Right atrium auricular region (tissue), 2 donors: ENCODE data around the gene ATPAF1. TPM values are rescaled to one million over a fixed set of nuclear protein-coding genes. Genes with fewer than 3 reads are reported as not detected.
A peak's percentile ranks its signal among the peaks of the same experiment; 100 is the strongest.

Experiments used
- DNase-seq: peaks from one replicate; pipeline ENCODE4 v3.0.0-alpha.2; 2019; ENCODE audit warnings: low spot score
- H3K27ac ChIP-seq, 2 donors: fragments of 200-600 bp; sonication (generic); 1 replicate in 1 of 2; 2 replicates in 1 of 2; pipeline ENCODE4 v1.5.1; 2016 to 2019
- H3K27me3 ChIP-seq, 2 donors: fragments of 200-600 bp; sonication (generic); one replicate each; pipeline versions ENCODE4 v1.5.1 to v1.6.0; 2017 to 2019
- H3K36me3 ChIP-seq: fragments of 200-600 bp; sonication (generic); one replicate; pipeline ENCODE4 v1.5.1; 2016
- H3K4me1 ChIP-seq, 2 donors: fragments of 200-600 bp; sonication (generic); one replicate each; pipeline versions ENCODE4 v1.5.1 to v1.6.0; 2017 to 2019
- H3K4me3 ChIP-seq, 2 donors: fragments of 200-600 bp; sonication (generic); 1 replicate in 1 of 2; 2 replicates in 1 of 2; pipeline ENCODE4 v1.5.1; 2017 to 2019; ENCODE audit warnings: mild to moderate bottlenecking in 1 of 2, moderate library complexity in 1 of 2
- H3K9me3 ChIP-seq, 2 donors: fragments of 200-600 bp; sonication (generic); one replicate each; pipeline ENCODE4 v1.5.1; 2019
- total RNA-seq, 2 donors: library from RNA; depleted of rRNA; stranded (reverse); fragments of >200 nt; gene quantifications; one replicate each; pipeline ENCODE4 v1.1.0, GENCODE V29; 2016
- TF ChIP-seq, protein P1 (sequence below), 2 donors: fragments of 200-600 bp; sonication (generic); IDR thresholded peaks; one replicate each; pipeline ENCODE4 v1.5.1; 2019; ENCODE audit warnings: antibody characterized with exemption in 2 of 2

ATPAF1 gene
- total RNA-seq, 2 donors from 2014 or later, result 113 to 201 TPM

DNA sequence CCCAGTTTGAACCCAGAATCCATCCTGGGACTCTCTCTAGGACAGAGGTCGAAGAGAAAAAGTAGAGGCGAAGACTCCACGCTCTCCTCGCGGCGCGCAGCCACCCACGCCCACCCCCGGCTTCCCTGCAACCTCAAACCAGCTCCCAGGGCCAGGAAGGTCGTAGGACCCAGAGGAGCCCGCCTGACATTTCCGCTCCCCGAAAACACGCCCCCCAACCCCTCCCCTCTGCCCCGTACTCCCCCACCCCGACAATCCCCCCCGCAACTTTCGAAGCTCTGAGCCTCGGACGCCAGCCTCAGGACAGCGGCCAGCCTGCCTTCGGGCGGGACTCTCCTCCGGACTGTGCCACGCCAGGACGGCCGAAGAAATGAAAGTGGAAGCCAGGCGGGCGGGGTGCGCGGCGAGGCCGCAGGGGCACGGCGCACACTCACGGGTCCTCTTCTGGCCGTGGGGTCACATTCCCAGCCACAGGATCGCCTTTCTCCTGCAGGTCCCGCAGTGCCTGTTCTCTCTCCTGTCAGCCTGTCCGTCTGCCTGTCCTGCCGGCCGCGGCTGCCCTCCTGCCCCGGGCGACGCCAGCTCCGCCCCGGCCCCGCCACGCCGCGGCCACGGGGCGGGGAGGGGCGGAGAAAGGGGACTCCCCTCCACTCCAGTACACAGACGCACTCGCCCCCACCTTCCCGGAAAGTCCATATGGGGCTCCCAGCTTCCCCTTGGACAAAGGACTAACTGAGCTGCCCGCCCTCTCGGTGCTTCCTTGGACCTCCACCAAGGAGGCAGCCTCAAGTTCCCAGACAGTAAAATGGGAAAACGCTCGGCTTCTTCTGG is 51.7 kb downstream of the ATPAF1 start, which contains the start of gene MOB3C:
Gene MOB3C, minus strand, starts transcription at position 535 of the 831 bp plus-strand sequence. CDS start 3,490 bp downstream, outside the sequence.
- Histone ChIP-seq H3K27me3 (no peaks in the 10 kb centered on the region), H3K27ac (peak within 1 kb of the TSS; percentile 90 to 96), H3K4me1 (peaks cover 0 to 53% of the 10 kb centered on the region in 2 donors), H3K4me3 (peak within 1 kb of the TSS; percentile 77 to 93), H3K36me3 (peaks cover 1% of the 10 kb centered on the region), H3K9me3 (no peaks in the 10 kb centered on the region)
- TF ChIP-seq, protein P1, sequence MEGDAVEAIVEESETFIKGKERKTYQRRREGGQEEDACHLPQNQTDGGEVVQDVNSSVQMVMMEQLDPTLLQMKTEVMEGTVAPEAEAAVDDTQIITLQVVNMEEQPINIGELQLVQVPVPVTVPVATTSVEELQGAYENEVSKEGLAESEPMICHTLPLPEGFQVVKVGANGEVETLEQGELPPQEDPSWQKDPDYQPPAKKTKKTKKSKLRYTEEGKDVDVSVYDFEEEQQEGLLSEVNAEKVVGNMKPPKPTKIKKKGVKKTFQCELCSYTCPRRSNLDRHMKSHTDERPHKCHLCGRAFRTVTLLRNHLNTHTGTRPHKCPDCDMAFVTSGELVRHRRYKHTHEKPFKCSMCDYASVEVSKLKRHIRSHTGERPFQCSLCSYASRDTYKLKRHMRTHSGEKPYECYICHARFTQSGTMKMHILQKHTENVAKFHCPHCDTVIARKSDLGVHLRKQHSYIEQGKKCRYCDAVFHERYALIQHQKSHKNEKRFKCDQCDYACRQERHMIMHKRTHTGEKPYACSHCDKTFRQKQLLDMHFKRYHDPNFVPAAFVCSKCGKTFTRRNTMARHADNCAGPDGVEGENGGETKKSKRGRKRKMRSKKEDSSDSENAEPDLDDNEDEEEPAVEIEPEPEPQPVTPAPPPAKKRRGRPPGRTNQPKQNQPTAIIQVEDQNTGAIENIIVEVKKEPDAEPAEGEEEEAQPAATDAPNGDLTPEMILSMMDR (IDR thresholded peaks at IDR 0.05), result no peak
- peak; percentile 90 for DNase-seq

DNA sequence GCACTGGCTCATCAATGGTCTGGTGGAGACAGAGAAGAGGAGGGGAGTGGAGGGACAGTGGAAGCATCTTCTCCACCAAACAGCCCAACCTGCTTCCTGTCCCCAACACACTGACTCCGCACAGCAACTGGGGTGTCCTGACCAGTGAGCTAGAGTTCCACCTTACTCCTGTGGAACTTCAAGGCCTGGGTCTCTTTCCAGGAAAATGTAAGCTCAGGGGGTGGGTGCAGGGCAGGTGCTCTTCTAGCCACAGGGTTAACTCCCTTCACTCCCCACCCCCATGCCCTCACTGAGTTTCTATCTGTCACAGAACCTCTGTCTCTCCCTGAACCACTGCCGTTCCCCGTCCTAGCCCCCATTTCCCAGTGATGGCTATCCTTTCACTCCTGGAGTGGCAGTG is 52.4 kb downstream of the ATPAF1 start:
- Histone ChIP-seq H3K36me3 (peaks cover 7% of the 10 kb centered on the region), H3K27ac (peak overlapping the region; percentile 90 to 96), H3K4me1 (peaks cover 0 to 58% of the 10 kb centered on the region in 2 donors), H3K9me3 (no peaks in the 10 kb centered on the region), H3K4me3 (peak overlapping the region; percentile 77 to 93), H3K27me3 (no peaks in the 10 kb centered on the region)
- DNase-seq, result no peak
- TF ChIP-seq, protein P1 (IDR thresholded peaks at IDR 0.05), result no peak

- peaks cover 7% of the 10 kb centered on the region for H3K36me3 ChIP-seq
- TF ChIP-seq, protein P1 (IDR thresholded peaks at IDR 0.05), result no peak
- no peaks in the 10 kb centered on the region for H3K9me3 ChIP-seq
- peak overlapping the region; percentile 90 to 96 for H3K27ac ChIP-seq
- no peaks in the 10 kb centered on the region for H3K27me3 ChIP-seq
- peak overlapping the region in 1 of 2 donors; percentile 93 for H3K4me3 ChIP-seq
- H3K4me1 ChIP-seq, result peaks cover 0 to 58% of the 10 kb centered on the region in 2 donors
- DNase-seq, result no peak
Measured at GRCh38 chr1:46615088-46615487, 53.1 kb downstream of the ATPAF1 start.

- DNase-seq, result no peak
- H3K4me1 ChIP-seq, result peaks cover 0 to 58% of the 10 kb centered on the region in 2 donors
- H3K27ac ChIP-seq, result peak overlapping the region; percentile 64 to 96
- H3K27me3 ChIP-seq, result no peaks in the 10 kb centered on the region
- H3K9me3 ChIP-seq, result no peaks in the 10 kb centered on the region
- TF ChIP-seq, protein P1 (IDR thresholded peaks at IDR 0.05), result no peak
- peaks cover 12% of the 10 kb centered on the region for H3K36me3 ChIP-seq
- H3K4me3 ChIP-seq, result no peak overlapping the region
Measured at GRCh38 chr1:46614604-46614984, 53.6 kb downstream of the ATPAF1 start.

DNA sequence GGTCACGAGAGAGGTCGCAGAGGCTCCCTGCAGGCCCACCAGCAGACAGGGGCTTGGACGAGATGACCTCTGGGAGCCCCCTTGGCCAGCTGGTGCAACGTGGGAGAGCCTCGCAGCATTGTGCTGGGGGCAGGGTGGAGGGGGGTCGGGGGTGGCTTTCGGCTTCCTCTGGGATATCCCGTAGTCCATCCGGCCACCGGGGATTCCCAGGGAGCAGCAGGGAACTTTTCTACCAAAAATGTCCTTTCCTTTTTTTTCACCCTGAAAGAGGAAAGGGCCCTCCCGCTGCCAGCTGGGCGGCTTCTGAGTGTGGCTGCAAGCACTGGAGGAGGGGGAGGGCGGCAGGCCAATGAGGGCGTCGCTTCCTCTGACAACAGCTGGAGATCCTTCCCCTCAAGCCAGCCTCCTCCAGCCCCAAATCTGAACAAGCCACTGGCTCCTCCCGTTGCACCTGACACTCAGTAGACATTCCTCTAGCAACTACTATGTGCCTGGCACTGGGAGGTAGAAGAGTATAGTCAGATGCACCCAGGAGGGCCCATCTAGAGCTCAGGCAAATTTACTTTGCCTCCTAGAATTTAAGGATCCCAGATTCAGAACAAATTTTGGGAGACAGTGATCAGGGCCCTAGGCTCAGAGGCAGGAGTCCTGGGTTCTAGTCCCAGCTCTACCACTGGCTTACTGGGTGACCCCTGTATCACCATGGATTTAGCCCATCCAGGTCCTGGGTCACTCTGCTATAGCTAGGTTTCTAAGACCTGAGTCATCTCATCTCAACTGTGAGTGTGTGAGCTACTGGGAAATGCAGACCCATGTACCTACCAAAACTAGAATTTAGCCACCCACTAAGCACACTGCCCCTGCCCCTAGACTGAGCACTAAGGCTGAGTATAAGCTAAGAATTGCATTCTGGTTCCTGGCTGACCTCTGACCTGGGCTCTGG is 54.2 kb downstream of the ATPAF1 start:
- H3K4me3 ChIP-seq, result peak overlapping the region; percentile 18 to 34
- peak; percentile 93 for DNase-seq
- no peaks in the 10 kb centered on the region for H3K27me3 ChIP-seq
- TF ChIP-seq, protein P1 (IDR thresholded peaks at IDR 0.05), result no peak
- H3K9me3 ChIP-seq, result no peaks in the 10 kb centered on the region
- H3K36me3 ChIP-seq, result peaks cover 18% of the 10 kb centered on the region
- H3K27ac ChIP-seq, result peak overlapping the region; percentile 64 to 96
- H3K4me1 ChIP-seq, result peaks cover 0 to 58% of the 10 kb centered on the region in 2 donors
